ENCODE results near the gene PLXNA2.

PLXNA2 gene

DNA sequence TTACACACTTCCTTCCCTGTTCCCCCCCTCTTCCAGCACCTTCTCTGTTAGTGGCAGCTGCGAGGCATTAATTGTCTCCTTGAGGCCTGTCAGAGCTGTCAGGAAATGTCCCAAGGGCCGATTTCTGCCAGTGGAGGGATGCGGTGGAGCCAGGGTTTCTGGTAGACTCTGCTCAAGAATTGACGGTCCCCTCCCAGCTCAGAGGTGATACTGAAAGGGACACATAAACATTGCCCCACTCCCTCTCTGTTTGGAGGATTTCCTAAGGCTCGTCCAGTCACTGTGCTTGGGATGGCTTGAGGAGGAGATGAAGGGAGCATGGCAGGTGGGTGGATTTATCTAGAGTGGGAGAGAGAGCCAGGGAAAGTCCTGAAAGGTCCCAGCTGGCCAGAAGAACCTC lies 271.8 kb downstream of the PLXNA2 start:
- peaks cover 24% of the 10 kb centered on the region for H3K27me3 ChIP-seq (ENCODE audit: low read depth, low read length)
- no peaks in the 10 kb centered on the region for H4K20me1 ChIP-seq (ENCODE audit: insufficient read depth, low read length)
- no peak overlapping the region for H3K4me2 ChIP-seq (ENCODE audit: low read length)
- TF ChIP-seq, protein P1, sequence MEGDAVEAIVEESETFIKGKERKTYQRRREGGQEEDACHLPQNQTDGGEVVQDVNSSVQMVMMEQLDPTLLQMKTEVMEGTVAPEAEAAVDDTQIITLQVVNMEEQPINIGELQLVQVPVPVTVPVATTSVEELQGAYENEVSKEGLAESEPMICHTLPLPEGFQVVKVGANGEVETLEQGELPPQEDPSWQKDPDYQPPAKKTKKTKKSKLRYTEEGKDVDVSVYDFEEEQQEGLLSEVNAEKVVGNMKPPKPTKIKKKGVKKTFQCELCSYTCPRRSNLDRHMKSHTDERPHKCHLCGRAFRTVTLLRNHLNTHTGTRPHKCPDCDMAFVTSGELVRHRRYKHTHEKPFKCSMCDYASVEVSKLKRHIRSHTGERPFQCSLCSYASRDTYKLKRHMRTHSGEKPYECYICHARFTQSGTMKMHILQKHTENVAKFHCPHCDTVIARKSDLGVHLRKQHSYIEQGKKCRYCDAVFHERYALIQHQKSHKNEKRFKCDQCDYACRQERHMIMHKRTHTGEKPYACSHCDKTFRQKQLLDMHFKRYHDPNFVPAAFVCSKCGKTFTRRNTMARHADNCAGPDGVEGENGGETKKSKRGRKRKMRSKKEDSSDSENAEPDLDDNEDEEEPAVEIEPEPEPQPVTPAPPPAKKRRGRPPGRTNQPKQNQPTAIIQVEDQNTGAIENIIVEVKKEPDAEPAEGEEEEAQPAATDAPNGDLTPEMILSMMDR (IDR thresholded peaks at IDR 0.05; ENCODE audit: low read depth, low read length), result no peak
- TF ChIP-seq EZH2phosphoT487 (IDR thresholded peaks at IDR 0.05; ENCODE audit: low read depth), result no peak
- H2AFZ ChIP-seq (ENCODE audit: low read depth, low read length), result no peak overlapping the region
- H3K36me3 ChIP-seq (replicated peaks; ENCODE audit: low read depth, low read length), result no peaks in the 10 kb centered on the region
- no peaks in the 10 kb centered on the region for H3K79me2 ChIP-seq (ENCODE audit: low read length)
- H3K9me3 ChIP-seq (ENCODE audit: insufficient read depth, low read length), result no peaks in the 10 kb centered on the region
- H3K27ac ChIP-seq (ENCODE audit: low read length), result no peak overlapping the region
- H3K4me1 ChIP-seq (ENCODE audit: low read length), result peaks cover 6% of the 10 kb centered on the region
- H3K4me3 ChIP-seq (ENCODE audit: low read length), result no peak overlapping the region
- no peak overlapping the region for H3K9ac ChIP-seq (ENCODE audit: low read length)
